GM12872 (cell line): Measurements from ENCODE around the gene CFAP77.

Source experiments
- CTCF ChIP-seq: IDR thresholded peaks from 3 replicates; pipeline ENCODE4 v1.5.1; 2011; ENCODE audit warnings: low read depth, mild to moderate bottlenecking, low read length, moderate library complexity; ENCODE audit not compliant: insufficient read depth

CFAP77 gene

DNA sequence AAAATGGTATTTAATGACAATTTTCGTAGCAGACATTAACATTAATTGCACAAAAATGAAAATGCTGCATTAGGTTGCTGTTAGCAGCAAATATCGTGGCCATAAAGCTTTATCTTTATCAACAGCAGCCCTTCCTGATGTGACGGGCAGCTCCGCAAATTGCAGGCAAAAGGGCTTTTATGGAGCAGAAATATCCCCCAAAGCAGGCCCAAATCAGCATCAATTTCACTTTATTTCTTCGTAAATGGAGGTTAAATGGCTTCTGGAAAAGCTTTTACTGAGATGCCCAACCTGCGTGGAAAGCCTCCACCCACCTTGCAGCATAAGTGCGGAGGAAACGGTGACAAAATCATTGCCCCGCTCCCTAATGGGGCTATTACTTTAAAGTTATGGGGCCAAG, 94.5 kb downstream of the CFAP77 start:
- no peak for TF ChIP-seq CTCF

- TF ChIP-seq CTCF = no peak
Measured at GRCh38 chr9:132505991-132506655, 96.1 kb downstream of the CFAP77 start.

GRCh38 chr9:132506977-132507669, 97.1 kb downstream of the CFAP77 start:
- TF ChIP-seq CTCF = no peak

- TF ChIP-seq CTCF = peak; percentile 89
Measured at GRCh38 chr9:132507670-132508469, 97.9 kb downstream of the CFAP77 start.

DNA sequence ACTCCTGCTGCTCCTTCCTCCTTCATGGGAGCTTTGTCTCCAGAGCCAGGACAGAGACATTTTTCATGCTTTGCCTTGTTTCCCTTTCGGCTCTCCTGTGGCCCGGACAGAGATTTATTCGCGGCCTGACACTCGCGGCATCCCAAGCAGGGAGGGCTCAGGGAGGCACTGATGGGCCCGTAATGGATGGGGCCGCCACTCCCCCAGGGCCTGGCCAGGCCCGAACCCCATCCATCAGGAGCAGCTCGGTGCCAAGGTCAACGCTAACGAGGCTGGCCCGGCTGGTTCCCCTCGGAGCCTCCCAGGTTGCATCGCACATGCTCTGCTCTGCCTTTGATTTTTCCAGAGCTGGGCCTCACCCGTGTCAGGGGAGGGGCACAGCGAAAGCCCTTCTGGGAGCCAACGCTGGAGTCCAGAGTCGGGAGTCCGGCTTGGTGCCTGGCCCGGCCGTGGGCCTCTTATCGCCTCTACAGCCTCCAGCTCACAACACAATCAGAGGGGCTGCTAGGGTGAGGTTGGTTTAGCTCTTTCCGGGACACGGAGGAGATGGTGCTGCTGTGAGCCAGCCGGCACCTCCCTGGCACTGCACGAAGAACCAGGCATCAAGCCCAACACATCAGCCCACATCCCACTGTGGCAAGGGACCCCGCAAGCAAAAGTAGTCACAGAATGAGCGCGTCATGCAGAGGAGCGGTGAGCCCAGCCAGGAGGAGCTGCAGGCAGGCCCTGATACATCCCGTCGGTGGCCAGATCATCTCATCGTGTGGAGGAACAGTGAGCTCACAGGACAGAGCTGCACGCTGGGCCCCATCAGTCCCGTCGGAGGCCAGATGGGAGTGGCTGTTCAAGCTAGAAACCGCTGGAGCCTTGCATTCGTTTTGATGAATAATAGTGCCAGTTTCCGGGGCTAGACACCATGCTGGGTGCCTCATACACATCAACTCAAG, 100.2 kb downstream of the CFAP77 start:
- TF ChIP-seq CTCF = no peak

GRCh38 chr9:132511191-132511999, 101.4 kb downstream of the CFAP77 start:
- no peak for TF ChIP-seq CTCF
